CD4-positive, alpha-beta T cell treated with Interleukin-15 for 4 hours (primary cell): ENCODE measurements around the gene IL6R.
"Not testable (repeated sequence)": the region's sequence is repeated elsewhere in the genome, so short reads cannot be mapped to it uniquely, and the experiment has no call there.

Experiments used
- DNase-seq: peaks from one replicate; pipeline ENCODE4 v3.0.0-alpha.2; 2020; ENCODE audit warnings: low spot score

The IL6R gene

DNA sequence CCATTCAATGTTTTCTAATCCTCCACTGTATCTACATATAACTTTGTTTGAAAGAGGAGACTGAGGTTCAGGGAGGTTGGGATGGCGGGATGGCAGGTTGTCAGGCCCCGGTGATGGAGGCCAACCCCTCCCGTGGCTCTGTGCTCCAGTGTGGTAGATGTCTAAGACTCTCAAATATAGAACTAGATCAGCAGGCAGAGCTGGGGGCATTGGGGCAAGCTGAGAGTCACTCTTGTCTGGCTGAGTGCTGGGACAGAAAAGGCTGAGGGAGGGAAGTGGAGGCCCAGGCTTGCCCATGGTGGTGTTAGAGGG lies 1.7 kb downstream of the IL6R start:
- no peak for DNase-seq

- DNase-seq, result peak; percentile 46
Observed at GRCh38 chr1:154407198-154408091, 2.3 kb downstream of the IL6R start.

GRCh38 chr1:154408174-154408777 lies 3.1 kb downstream of the IL6R start:
- no peak for DNase-seq

DNA sequence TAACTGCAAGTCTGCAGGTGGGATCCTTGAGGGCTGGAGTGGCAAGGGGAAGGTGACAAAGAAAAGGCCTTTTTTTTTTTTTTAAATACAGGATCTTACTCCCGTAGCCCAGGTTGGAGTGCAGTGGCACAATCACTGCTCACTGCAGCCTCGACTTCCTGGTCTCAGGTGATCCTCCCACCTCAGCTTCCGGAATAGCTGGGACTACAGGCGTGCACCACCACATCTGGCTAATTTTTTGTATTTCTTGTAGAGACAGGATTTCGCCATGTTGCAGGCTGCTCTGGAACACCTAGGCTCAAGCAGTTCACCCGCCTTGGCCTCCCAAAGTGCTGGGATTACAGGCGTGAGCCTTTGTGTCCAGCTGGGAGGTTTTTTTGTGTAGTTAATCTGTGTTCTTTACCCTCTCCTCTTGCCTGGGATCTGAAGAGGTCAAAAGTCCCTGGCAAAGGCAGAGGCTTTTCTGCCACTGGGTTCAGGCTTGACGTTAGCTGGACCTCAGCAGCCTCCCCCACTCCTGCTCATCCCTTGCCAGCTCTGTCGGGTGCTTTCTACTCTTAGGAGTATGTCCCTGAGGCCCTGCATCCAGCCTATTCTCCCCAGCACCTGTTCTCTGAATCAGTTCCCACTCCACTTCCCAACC lies 5.2 kb downstream of the IL6R start:
- no peak for DNase-seq

DNA sequence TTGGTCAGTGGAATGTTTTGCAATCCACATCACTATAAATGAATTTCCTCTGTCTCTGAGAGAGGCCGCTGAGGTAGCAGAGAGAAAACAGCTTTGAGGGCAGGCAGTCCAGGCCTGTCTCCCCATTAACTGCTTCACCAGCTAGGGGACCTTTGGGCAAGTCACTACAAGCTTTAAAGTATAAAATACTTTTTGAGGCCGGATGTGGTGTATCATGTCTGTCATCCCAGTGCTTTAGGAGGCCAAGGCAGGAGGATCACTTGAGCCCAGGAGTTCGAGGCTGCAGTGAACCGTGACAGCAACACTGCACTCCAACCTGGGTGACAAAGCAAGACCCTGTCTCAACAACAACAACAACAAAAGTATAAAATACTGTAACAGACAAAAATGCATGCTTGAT lies 6.4 kb downstream of the IL6R start:
- no peak for DNase-seq

DNA sequence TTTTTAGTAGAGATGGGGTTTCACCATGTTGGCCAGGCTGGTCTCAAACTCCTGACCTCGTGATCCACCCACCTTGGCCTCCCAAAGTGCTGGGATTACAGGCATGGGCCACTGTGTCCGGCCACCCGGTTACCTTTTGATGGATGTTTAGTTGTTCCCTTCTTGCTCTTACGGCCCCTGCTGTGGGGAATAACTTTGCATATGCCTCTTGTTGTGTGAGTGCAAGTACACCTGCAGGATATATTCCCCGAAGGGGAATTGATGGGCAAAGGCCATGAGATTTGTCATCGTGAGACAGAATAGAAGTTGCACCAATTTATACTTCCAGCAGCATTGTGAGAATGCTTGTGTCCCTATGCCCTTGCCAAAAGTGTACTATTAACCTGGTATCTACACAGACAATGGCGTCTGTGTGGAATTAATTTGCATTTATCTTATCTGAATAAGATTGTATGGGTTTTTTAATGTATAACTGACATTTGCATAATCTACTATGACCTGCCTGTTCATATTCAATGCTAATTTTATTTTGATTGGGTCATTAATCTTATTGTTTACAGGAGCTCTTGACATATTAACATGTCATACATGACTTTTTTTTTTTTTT lies 8.1 kb downstream of the IL6R start:
- no peak for DNase-seq

DNA sequence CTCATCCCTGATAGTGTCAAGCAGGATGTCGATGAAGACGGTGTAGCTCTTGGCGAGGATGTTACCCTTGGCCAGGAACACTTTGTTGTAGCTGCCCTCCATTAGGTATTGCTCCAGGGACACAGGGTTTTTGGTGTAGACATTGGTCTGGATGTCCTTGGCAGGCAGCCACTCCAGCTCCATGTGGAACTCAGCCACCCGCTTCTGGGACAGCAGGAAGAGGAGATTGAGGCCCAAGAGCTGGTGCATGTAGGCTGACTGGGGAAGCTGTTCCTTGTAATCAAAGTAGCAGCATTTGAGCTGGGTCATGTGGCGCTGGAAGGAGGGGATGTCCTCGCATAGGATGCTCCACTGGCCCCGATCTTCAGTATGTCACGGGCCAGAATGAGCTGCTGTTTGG lies 9.5 kb downstream of the IL6R start:
- no peak for DNase-seq

GRCh38 chr1:154416471-154417337 lies 11.6 kb downstream of the IL6R start:
- no peak for DNase-seq

DNA sequence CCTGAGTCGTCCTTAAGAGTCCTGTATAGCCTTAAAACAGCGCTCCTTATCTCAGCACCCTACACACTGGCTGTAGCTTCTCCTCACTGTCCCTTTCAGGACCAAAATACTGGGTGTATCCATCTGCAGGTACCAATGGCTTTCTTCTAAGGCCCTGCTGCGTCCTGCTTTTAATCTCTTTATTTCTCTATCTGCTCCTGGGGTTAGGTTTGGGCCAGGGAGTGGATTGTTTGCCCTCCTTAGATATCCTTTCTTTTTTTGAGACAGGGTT lies 12.1 kb downstream of the IL6R start:
- no peak for DNase-seq

DNA sequence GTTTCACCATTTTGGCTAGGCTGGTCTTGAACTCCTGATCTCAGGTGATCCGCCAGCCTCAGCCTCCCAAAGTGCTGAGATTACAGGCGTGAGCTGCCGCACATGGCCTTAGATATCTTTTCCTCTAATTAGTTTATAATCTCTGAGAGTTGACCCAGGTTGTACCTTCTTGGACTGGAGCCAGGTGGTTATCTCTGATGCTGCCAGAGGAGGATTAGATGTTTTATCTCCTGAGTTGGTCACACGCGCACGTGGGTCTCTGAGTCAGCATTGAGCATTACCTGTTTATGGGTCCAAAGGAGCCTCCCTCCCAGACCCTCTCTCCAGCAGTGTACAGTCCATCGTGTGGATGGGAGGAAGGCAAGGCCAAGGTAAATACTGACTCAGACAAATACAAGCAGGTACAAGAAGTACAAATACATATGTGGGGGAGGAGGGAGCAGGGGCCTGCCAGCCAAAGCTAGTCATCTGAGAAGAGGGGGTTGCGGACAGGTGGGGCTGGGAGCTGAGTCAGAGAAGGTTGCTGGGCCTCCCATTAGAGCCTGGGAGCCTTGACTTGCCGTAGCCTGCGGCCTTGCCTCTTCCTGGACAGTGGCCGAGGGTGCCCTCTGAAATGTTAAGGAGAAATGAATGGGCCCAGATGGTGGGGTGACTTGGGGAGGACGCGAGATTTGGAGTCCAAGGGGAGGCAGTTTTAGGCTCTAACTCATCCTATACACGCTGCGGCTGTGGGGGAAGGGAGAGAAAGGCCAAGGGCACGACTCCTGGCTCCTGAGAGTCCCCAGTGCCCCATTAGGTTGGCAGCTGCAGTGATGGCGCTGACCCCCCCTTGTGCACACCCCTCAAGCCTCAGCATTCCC lies 13.1 kb downstream of the IL6R start:
- peak; percentile 39 for DNase-seq

- DNase-seq, result no peak
Observed at GRCh38 chr1:154418923-154419619, 13.9 kb downstream of the IL6R start.

DNA sequence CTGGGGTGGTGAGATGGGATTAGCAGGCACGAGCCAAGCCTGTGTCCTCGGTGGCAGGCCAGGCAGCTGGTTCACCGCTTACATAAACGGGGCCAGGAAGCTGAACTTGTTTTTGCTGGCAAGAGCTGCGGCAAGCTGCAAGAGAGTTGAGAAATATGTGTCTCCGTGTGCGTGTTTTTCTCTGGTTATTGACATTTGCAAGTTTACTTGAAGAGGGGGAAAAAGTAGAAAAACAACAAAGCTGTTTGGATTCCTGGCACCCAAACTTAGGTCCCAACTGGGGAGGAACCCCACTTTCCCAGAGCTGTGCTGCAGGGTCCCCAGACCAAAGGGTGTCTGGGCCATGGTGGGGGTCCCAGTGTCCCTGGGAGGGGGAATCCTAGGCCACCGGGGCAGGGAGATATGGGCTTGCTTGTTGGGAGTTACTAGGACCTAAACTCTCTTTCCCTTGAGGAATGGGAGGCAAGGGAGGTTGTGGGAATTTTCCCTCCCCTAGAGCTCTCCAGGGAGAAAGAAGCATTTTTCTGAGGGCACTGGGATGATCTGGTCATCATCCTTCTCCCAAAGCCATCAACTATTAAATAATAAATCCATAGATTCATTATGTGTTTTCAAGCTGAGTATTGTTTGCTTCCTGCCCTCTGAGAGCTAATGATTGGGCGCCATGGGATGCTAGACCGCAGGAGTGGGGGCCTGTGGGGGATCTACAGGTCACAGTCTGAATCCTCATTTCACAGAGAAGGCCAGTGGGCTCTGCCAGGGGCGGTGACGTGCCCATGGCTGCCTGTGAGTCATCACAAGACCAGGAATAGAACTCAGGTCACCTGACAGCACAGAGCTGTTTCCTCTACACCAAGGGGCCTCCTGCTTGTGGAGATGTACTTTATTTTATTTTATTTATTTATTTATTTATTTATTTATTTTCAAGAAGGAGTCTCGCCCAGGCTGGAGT lies 14.8 kb downstream of the IL6R start:
- peak; percentile 62 for DNase-seq

GRCh38 chr1:154420961-154421924 lies 16.1 kb downstream of the IL6R start:
- DNase-seq, result no peak

- not testable (repeated sequence) for DNase-seq
Observed at GRCh38 chr1:154422049-154422448, 16.9 kb downstream of the IL6R start.

- no peak for DNase-seq
Observed at GRCh38 chr1:154422521-154422920, 17.4 kb downstream of the IL6R start.

- no peak for DNase-seq
Observed at GRCh38 chr1:154423304-154423987, 18.3 kb downstream of the IL6R start.

GRCh38 chr1:154423988-154424326 lies 18.8 kb downstream of the IL6R start:
- DNase-seq, result no peak

DNA sequence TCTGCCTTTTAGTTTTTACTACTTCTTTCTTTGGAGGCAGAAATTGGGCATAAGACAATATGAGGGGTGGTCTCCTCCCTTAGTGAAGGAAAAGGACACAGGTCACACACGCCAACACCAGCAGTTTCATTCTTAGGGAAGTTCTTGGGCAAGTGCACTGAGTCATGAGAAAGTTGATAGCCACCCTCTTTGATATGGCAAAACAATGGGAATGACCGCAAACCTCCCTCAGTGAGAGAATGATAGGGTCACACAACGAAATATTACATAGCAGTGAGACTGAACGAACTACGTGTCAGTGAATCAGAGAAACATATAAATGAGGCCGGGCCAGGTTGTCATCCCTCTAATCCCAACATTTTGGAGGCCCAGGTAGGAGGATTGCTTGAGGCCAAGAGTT lies 20.0 kb downstream of the IL6R start:
- no peak for DNase-seq
